Measurements from ENCODE around the gene TGFBR3L.
A peak's percentile ranks its signal among the peaks of the same experiment; 100 is the strongest.
"Not testable (repeated sequence)": the region's sequence is repeated elsewhere in the genome, so short reads cannot be mapped to it uniquely, and the experiment has no call there.

The TGFBR3L gene

DNA sequence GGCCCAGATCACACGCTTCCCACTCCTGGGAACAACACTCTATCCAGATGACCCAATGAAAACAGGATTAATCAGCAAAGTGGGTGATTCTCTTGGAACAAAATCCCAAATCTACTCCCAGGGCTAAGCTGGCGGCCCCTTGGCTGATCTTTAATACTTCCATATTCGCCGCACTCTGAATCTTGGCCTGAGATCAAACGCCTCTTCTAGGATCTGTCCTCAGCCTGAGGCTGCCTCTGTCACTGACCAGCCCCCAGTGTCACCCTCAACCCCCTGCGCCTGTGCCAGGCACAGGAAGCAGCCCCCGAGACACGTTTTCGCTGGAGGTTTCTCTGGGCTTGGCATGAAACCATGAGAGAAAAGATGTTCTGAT, 13.7 kb downstream of the TGFBR3L start:
- DNase-seq (ENCODE audit: low spot score), result no peak

DNA sequence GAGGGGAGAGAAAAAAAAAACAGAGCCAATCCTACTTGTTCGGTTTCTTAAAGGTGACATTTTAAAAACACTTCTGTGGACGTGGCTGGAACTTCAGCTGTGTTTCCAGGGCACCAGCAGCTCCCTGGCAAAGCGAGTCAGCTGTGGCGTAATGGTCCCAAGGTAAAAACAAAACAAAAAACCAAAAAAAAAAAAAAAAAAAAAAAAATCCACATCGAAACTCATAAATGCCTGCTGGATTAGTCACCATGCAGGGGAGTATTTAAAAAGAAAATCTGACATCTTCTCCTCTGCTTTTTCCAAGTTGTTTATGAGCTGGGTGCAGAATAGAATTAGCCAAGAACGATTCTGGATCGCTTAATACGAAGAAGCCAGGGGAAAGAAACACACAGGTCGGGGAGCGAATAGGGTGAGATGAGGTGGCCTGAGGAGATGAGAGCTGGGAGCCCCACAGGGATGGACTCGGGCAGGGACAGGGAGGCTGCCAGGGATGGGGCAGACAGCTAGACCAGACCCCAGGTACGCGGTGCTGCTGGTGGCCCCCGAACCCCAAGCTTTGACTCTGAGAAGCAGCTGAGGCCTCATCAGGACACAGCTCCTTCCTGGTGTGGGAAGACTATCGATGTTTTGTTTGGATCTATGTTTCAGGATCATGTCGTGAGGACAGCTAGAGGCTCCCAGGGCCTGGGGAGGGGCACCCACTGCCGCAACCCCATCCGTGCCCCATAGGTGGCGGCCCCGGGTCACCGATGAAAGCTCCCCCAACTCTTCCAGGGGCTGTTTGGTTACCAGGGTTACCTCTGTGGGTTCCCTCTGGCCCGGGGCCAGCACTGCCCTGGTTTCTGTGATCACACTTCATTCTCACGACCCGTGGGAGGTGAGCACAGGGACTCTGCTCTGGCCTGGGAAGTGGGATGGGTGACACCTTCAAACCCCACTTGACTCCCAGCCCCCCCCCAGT, 14.4 kb downstream of the TGFBR3L start:
- peak; percentile 72 for DNase-seq (ENCODE audit: low spot score)

DNA sequence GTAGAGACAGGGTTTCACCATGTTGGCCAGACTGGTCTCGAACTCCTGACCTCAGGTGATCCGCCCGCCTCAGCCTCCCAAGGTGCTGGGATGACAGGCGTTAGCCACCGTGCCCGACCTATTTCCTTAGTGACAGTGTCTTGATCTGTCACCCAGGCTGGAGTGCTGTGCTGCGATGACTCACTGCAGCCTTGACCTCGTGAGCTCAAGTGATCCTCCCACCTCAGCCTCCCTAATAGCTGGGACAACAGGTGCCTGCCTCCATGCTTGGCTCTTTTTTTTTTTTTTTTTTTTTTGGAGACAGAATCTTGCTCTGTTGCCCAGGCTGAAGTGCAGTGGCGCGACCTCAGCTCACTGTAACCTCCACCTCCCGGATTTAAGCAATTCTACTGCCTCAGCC, 15.4 kb downstream of the TGFBR3L start:
- not testable (repeated sequence) for DNase-seq (ENCODE audit: low spot score)

GRCh38 chr19:7930765-7931164, 16.1 kb downstream of the TGFBR3L start:
- DNase-seq (ENCODE audit: low spot score), result no peak

GRCh38 chr19:7931221-7932061, 16.8 kb downstream of the TGFBR3L start:
- DNase-seq (ENCODE audit: low spot score), result no peak

GRCh38 chr19:7932276-7932929, 17.8 kb downstream of the TGFBR3L start:
- DNase-seq (ENCODE audit: low spot score), result no peak

DNA sequence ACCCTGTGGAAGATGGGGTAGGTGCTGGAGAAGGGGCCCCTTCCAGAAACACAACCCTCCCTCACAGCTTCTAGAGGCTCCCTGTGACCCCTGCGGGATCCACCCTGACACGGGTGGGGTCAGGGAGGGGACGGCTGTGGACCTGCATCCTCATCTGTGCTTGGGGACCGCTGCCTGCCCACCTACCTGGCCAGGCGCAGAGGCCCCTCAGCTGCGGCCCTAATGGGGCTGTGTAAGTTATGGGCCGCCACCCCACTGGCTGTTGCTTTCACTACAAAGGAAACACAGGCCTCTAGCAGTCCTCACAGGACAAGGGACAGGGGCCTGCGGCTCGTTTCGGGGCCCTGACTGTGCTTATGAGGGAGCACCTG, 18.3 kb downstream of the TGFBR3L start:
- DNase-seq (ENCODE audit: low spot score), result no peak

DNA sequence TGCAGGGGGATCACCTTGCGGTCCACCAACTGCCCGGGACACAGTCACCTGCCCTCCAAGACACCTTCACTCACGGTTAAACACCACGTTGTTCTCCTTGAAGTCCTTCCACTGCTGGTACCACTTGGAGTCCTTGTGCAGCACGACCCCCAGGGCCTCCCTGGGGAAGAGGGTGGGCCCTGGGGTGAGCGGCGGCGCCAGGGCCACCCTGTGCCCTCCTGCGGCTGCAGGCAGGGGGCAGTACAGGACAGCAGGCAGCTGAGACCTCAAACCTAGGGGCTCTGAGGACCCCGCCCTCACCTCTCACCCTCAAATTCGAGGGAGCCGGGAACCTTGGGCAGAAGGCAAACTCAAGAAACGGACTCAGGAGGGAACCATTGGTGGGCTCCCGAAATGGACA, 18.8 kb downstream of the TGFBR3L start:
- DNase-seq (ENCODE audit: low spot score), result no peak

DNA sequence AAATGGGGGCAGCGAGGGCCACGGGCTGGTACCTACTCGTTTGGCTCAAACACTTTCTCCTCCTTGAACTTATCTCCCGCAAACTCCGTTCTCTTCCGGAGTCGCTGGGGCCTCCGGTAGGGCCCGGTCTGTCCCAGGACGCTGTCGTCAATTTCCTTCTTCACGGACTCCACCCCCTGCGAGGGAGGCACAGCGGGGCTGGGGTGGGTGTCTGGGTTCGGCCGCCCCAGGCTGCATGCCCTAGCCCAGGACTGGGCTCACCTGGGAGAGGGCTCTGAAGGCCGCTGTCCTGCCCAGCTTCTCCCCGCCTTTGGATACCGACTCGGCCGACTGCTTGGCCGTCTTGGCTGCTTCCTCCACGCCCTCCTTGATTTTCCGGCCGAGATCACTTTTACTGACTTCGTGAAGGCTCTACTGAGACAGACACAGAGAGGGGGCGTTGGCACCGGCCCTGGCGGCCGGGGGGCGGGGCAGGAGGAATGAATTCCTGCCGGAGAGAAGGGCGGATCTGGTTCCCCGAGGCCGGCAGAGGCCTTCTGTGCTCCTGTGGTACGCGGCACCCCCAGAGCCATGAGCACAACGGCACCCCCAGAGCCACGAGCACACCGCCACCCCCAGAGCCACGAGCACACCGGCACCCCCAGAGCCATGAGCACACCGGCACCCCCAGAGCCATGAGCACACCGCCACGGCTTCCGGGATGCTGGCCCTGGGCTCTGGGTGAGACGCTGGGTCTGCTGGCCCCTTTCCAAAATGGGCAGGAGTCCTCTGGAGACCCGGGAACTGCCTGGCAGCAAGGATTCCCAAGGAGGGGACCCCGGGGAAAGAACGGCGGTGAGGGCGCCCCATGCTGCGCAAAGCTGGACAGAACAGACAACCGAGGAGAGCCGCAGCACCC, 19.4 kb downstream of the TGFBR3L start:
- DNase-seq (ENCODE audit: low spot score), result no peak

DNA sequence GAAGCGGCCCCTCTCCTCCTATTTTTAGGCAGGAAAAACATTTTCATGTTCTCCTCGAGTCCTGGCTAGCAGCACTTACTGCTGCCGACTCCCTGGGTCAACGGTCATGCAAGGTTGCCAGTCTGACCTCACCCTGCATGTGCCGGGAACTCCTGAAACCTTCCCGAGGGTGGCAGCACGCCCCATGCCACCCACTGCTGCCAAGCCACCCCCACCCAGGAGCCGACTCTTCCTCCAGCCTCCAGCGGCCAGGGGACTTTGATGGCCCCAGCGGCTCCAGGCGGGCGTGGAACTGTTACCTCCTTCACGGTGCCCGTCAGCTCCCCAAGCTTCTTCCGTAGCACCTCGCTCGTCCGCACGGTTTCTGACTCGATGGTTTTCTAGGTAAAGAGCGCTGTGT, 20.1 kb downstream of the TGFBR3L start:
- no peak for DNase-seq (ENCODE audit: low spot score)

DNA sequence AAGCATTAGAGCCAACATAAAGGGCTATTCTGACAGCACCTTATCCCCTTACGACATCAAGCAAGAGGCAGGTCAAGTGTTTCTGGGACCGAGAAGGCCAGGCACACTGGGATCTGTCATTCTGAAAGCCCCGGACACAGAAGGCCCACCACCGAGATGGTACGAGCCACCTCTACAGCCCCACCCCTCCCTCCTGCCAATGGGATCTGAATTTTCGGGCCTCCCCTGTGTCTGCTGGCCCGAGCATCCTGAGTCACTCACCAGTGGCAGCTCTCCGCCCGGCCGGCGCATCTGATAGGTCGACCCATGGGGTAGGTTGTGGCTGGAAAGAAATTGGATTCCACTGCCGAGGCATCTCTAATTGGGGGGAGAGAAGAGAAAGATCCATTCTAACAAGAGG, 26.2 kb downstream of the TGFBR3L start:
- no peak for DNase-seq (ENCODE audit: low spot score)

DNA sequence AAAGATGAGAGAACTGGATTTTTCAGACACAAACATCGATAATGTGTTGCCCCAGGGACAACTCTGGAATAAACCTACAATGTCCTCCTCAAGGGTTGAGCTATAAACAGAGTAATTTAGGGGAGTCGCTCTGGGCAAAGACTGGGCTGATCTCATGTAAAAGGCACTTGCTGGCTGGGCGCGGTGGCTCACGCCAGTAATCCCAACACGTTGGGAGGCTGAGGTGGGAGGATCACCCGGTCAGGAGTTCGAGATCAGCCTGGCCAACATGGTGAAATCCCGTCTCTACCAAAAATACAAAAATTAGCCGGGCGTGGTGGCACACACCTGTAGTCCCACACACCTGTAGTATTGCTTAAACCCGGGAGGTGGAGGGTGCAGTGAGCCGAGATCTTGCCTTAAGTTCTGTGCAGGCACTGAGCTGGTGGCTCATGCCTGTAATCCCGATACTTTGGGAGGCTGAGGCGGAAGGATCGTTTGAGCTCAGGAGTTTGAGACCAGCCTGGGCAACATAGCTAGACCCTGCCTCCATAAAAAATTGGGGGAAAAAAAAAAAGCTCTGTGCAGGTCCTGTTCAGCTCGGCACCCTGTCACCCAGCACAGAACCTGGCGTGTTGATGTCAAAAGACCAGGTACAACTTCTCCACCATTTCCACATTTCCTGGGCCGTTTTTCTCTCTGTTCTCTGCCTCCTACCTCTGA, 27.4 kb downstream of the TGFBR3L start:
- DNase-seq (ENCODE audit: low spot score), result no peak

GRCh38 chr19:7942981-7943443, 28.4 kb downstream of the TGFBR3L start:
- no peak for DNase-seq (ENCODE audit: low spot score)

DNA sequence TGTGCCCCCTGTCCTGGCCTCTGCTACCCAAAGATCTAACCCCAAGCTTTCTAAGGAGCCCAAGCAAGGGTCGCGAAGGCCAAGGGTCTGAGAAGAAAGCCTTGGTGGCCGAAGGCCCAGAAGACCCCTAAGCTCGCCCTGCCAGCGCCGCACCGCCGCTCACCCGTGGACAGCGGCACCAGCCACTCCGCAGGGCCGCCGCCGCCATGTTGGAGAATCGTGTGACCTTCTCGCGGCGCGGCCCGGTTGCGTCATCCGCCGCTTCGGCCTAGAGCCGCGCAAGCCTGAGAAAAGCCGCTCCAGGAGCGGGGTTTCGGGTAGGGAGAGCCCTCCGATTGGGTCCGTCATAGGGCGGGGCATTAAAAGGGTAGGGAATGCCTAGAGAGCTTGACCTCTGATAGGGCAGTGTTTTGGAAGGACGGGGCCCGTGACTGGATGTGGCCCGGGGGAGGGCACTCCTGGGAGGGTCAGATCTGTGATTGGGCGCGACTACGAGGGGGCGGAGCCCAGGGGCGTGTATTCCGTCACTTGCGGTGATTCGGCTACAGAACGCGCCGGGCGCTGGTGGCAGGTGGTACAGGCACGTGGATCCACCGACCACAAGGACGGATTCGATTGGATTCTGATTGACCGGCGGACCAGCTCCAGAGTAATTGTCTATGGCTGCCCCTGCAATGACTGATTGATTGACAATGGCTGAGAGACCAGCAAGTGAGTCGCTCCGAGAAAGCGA, 29.0 kb downstream of the TGFBR3L start, which contains the start of gene TIMM44:
Gene TIMM44, minus strand, starts transcription at position 223 of the 733 bp plus-strand sequence. Its CDS starts 15 bp downstream, at position 208.
- peak; percentile 99 for DNase-seq (ENCODE audit: low spot score)

DNA sequence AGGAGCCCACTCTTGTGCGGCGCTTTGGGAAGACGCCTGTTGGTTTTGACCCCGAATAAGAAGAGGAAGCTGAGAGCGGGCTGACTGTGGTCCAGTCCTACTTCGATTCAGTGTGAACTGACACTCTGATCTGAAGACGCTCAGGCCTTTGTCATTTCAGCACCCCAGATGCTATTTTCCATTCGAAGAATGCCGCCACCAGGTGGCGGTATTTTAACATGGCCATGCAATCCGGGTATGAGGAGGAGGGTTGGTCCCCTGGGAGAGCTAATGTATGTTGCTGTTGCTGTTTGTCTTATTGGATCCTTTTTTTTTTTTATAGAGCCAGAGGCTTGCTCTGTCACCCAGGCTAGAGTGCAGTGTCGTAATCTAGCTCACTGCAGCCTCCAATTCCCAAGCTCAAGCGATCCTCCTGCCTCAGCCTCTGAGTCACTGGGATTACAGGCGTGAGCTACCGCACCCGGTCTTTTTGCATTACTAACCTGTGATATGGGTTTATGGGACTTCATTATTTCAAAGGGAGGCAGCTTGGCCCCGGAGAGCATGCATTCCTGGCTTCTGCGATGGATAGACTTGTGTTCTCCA, 29.6 kb downstream of the TGFBR3L start:
- peak; percentile 85 for DNase-seq (ENCODE audit: low spot score)

GRCh38 chr19:7947939-7948338, 33.3 kb downstream of the TGFBR3L start:
- no peak for DNase-seq (ENCODE audit: low spot score)

DNA sequence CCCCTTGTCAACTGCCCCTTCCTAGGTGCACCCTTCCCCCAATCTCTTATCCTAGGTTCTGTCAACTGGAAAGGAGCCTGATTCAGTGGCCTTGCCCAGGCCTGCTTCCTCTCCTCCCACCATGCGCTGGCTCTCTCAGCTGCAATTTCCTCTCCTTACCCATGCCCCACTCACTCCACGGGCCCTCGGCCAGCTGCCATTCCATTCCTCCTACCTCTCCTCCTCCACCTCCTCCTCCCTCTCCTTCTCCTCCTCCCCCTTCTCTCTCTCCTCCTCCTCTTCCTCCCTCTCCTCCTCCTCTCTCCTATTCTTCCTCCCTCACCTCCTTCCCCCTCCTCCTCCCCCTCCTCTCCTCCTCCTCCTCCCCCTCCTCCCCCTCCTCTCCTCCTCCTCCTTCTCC, 38.4 kb downstream of the TGFBR3L start:
- peak; percentile 37 for DNase-seq (ENCODE audit: low spot score)

GRCh38 chr19:7953576-7953975, 38.9 kb downstream of the TGFBR3L start:
- no peak for DNase-seq (ENCODE audit: low spot score)

GRCh38 chr19:7955696-7956095, 41.1 kb downstream of the TGFBR3L start:
- no peak for DNase-seq (ENCODE audit: low spot score)

DNA sequence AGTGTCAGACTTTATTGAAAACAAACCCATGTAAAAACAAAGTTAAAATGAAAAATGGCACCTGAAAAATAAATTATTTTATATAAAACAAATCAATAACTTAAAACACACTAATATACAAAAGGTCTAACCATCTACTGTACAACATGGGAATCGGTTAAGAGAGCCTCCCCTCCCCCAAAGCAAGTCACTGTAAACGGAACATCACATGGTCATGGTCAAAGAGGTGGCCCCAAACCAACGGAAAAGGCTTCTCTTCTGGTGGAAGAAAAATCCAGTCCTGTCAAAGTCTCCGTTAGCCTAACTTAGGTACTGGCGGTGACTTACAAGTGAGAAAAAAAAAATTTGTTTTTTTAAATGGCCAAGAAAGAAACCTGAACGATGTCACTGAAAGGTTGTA, 44.6 kb downstream of the TGFBR3L start:
- DNase-seq (ENCODE audit: low spot score), result no peak

All from AG08395 (cell line).